ENCODE measurements around the gene EVX1.

Gene EVX1

GRCh38 chr7:27201580-27202017 is 41.0 kb upstream of the EVX1 start:
- H3K4me1 Mint-ChIP-seq (ENCODE audit: low read depth), result peaks cover 74% of the 10 kb centered on the region
- intact Hi-C loops (cut with micrococcal nuclease), result no loop called here
- H3K4me3 Mint-ChIP-seq, result peak overlapping the region; percentile 60
- H3K36me3 Mint-ChIP-seq (ENCODE audit: low read depth), result no peaks in the 10 kb centered on the region
- peaks cover 88% of the 10 kb centered on the region for H3K27me3 Mint-ChIP-seq
- no peaks in the 10 kb centered on the region for H3K9me3 Mint-ChIP-seq
- H3K27ac Mint-ChIP-seq, result peak overlapping the region; percentile 12

GRCh38 chr7:27202018-27202861 is 40.4 kb upstream of the EVX1 start:
- no peaks in the 10 kb centered on the region for H3K9me3 Mint-ChIP-seq
- intact Hi-C loops (cut with micrococcal nuclease), result no loop called here

GRCh38 chr7:27202862-27203134 is 39.8 kb upstream of the EVX1 start:
- Mint-ChIP-seq H3K27ac (no peak overlapping the region), H3K27me3 (peaks cover 94% of the 10 kb centered on the region), H3K4me3 (no peak overlapping the region), H3K36me3 (ENCODE audit: low read depth) (no peaks in the 10 kb centered on the region), H3K9me3 (no peaks in the 10 kb centered on the region), H3K4me1 (ENCODE audit: low read depth) (peaks cover 76% of the 10 kb centered on the region)
- intact Hi-C loops (cut with micrococcal nuclease), result no loop called here

More at GRCh38 chr7:27202018-27202861, 40.4 kb upstream of the EVX1 start:
- Mint-ChIP-seq H3K27ac (peak overlapping the region; percentile 12), H3K27me3 (peaks cover 93% of the 10 kb centered on the region), H3K4me1 (ENCODE audit: low read depth) (peaks cover 74% of the 10 kb centered on the region), H3K4me3 (peak overlapping the region; percentile 60), H3K36me3 (ENCODE audit: low read depth) (no peaks in the 10 kb centered on the region)

GRCh38 chr7:27203365-27203953 is 39.1 kb upstream of the EVX1 start:
- Mint-ChIP-seq H3K4me3 (no peak overlapping the region), H3K9me3 (no peaks in the 10 kb centered on the region), H3K27ac (no peak overlapping the region), H3K36me3 (ENCODE audit: low read depth) (no peaks in the 10 kb centered on the region), H3K27me3 (peaks cover 94% of the 10 kb centered on the region), H3K4me1 (ENCODE audit: low read depth) (peaks cover 76% of the 10 kb centered on the region)
- intact Hi-C loops (cut with micrococcal nuclease), result no loop called here

DNA sequence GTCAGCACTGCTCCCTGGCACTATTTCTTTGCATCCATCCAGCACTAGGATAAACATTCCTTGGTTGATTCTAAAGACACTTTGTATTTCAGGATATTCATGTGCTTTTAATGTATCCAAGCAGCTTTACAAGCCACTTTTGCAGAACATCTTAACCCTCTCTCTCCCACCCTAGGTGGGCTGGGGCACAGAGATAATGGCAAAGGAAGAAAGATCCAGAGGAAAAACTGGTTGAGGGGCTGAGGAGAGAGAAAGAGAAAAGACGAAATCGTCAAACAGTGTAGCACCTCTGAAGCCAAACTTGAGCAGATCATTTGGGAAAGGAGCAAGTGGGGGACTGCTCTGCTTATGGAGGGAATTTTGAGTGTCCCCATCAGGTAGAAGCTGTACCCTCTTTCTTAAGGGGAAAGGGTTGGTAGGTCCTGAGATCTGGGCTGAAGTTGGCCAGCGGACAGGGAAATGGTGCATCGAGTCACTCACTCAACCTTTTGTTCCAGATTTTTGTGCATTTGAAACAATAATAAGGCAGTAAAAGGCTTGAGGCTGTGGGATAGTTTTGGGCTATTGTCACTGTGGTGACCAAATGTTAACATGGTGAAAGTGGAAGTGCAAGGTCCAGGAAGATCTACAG is 38.5 kb upstream of the EVX1 start:
- H3K27me3 Mint-ChIP-seq, result peaks cover 94% of the 10 kb centered on the region
- no peak overlapping the region for H3K27ac Mint-ChIP-seq
- intact Hi-C loops (cut with micrococcal nuclease), result no loop called here
- H3K4me1 Mint-ChIP-seq (ENCODE audit: low read depth), result peaks cover 71% of the 10 kb centered on the region
- no peaks in the 10 kb centered on the region for H3K9me3 Mint-ChIP-seq
- no peak overlapping the region for H3K4me3 Mint-ChIP-seq
- no peaks in the 10 kb centered on the region for H3K36me3 Mint-ChIP-seq (ENCODE audit: low read depth)

- Mint-ChIP-seq H3K36me3 (ENCODE audit: low read depth) (no peaks in the 10 kb centered on the region), H3K4me3 (peak overlapping the region; percentile 56), H3K4me1 (ENCODE audit: low read depth) (peaks cover 65% of the 10 kb centered on the region), H3K9me3 (no peaks in the 10 kb centered on the region), H3K27me3 (peaks cover 98% of the 10 kb centered on the region), H3K27ac (peak overlapping the region; percentile 21)
- intact Hi-C loops (cut with micrococcal nuclease), result no loop called here
These were observed 37.7 kb upstream of the EVX1 start for GRCh38 chr7:27204851-27205322.

GRCh38 chr7:27205325-27206280 is 37.0 kb upstream of the EVX1 start:
- Mint-ChIP-seq H3K4me3 (peak overlapping the region; percentile 56), H3K9me3 (no peaks in the 10 kb centered on the region), H3K27ac (peak overlapping the region; percentile 21), H3K36me3 (ENCODE audit: low read depth) (no peaks in the 10 kb centered on the region), H3K27me3 (peaks cover 99% of the 10 kb centered on the region), H3K4me1 (ENCODE audit: low read depth) (peaks cover 62% of the 10 kb centered on the region)
- intact Hi-C loops (cut with micrococcal nuclease), result no loop called here

DNA sequence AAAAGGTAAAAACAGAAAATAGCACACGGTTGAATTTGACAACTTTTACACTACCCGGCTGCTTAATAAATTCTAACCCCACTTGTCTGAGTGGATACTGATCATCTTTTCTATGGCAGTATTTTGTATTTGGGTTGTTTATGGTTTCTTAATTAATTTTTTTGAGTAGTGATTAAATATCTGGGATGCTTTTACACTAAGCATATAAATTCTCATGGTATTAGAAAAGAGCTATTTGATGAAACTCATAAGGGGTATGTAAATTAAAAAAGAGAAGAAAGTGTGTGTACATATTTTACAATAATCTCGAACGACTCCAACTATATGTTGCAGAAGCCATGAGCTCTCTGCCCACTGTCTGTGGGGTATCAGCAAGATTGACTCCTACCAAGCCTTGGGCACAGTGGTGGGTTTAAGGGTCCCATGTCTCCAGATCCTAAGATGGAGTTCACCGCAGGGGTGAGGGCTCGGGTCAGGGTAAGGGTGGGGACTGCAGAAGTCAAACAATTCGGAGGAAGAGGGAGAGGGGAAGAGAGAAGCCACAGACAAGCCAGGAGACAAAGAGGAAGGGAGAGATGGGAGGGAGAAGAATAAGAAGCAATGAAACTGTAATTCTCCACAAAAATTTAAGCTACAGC is 35.1 kb upstream of the EVX1 start:
- peaks cover 99% of the 10 kb centered on the region for H3K27me3 Mint-ChIP-seq
- peaks cover 46% of the 10 kb centered on the region for H3K4me1 Mint-ChIP-seq (ENCODE audit: low read depth)
- H3K9me3 Mint-ChIP-seq, result no peaks in the 10 kb centered on the region

GRCh38 chr7:27208998-27209397 is 33.6 kb upstream of the EVX1 start:
- peaks cover 100% of the 10 kb centered on the region for H3K27me3 Mint-ChIP-seq
- no peak overlapping the region for H3K27ac Mint-ChIP-seq
- intact Hi-C loops (cut with micrococcal nuclease), result no loop called here
- H3K4me1 Mint-ChIP-seq (ENCODE audit: low read depth), result peaks cover 42% of the 10 kb centered on the region
- H3K36me3 Mint-ChIP-seq (ENCODE audit: low read depth), result no peaks in the 10 kb centered on the region
- no peak overlapping the region for H3K4me3 Mint-ChIP-seq
- H3K9me3 Mint-ChIP-seq, result no peaks in the 10 kb centered on the region

More for the DNA sequence above, 35.1 kb upstream of the EVX1 start:
- intact Hi-C loops (cut with micrococcal nuclease), result no loop called here
- H3K27ac Mint-ChIP-seq, result no peak overlapping the region
- H3K4me3 Mint-ChIP-seq, result no peak overlapping the region
- no peaks in the 10 kb centered on the region for H3K36me3 Mint-ChIP-seq (ENCODE audit: low read depth)

DNA sequence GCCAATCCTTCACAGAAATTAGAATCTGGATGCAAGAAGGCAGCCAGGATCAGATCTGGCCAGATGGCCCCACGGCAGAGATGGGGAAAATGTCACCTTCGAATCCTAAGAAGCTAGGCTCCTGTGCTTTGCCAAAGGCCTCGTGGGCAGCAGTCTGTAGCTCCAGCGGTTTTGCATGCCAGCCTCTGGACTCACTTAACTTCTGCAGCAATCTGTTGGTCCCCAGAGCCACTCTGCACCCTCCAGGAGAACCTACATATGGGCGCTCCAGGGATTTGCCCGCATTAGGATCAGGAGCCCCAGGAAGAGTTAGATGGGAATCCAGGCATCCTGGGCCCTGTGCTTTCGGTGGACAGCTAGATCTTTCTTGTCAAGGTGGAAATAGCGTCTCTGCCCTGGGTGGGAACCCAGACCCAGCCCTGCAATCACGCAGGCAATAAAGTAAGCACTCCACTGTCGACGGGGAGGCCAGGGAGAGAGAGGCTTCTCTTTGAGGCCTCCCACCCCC is 32.6 kb upstream of the EVX1 start:
- intact Hi-C loops (cut with micrococcal nuclease), result loop anchor here (1.0 to 5.0 kb wide), 2 partner anchors 37 to 366 kb away; no protein-coding TSS in a partner anchor
- Mint-ChIP-seq H3K4me3 (no peak overlapping the region), H3K4me1 (ENCODE audit: low read depth) (peaks cover 34% of the 10 kb centered on the region), H3K36me3 (ENCODE audit: low read depth) (no peaks in the 10 kb centered on the region), H3K9me3 (no peaks in the 10 kb centered on the region), H3K27ac (no peak overlapping the region), H3K27me3 (peaks cover 100% of the 10 kb centered on the region)

GRCh38 chr7:27210441-27211083 is 32.0 kb upstream of the EVX1 start:
- no peaks in the 10 kb centered on the region for H3K9me3 Mint-ChIP-seq
- H3K27ac Mint-ChIP-seq, result no peak overlapping the region
- peaks cover 28% of the 10 kb centered on the region for H3K4me1 Mint-ChIP-seq (ENCODE audit: low read depth)
- H3K4me3 Mint-ChIP-seq, result peak overlapping the region; percentile 67
- H3K36me3 Mint-ChIP-seq (ENCODE audit: low read depth), result no peaks in the 10 kb centered on the region
- intact Hi-C loops (cut with micrococcal nuclease), result loop anchor here (1.0 to 5.0 kb wide), 2 partner anchors 37 to 366 kb away; no protein-coding TSS in a partner anchor
- peaks cover 100% of the 10 kb centered on the region for H3K27me3 Mint-ChIP-seq

DNA sequence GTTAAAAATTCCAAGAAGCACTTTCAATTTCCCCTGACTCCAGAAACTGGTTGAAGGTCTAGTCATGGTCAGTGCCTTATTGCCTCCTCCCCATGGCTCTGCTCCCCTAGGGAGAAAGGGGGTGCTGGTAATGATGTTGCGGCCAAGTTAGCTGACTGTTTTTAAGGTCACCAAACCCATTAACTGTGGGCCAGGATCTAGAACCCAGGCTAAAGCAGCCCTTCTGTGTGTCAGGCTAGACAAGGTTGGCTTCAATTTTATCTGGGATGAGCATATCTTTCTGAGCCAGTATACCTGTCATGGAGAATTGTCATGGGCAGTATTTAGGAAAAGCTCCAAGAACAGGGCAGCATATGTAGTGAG is 31.5 kb upstream of the EVX1 start:
- Mint-ChIP-seq H3K27ac (no peak overlapping the region), H3K9me3 (no peaks in the 10 kb centered on the region), H3K36me3 (ENCODE audit: low read depth) (no peaks in the 10 kb centered on the region), H3K4me1 (ENCODE audit: low read depth) (peaks cover 23% of the 10 kb centered on the region), H3K27me3 (peaks cover 99% of the 10 kb centered on the region), H3K4me3 (no peak overlapping the region)
- intact Hi-C loops (cut with micrococcal nuclease), result loop anchor here (5.0 kb wide), 1 partner anchor 36 kb away; no protein-coding TSS in a partner anchor
